ENCODE data around the gene MAP7. TPM values are rescaled to one million over a fixed set of nuclear protein-coding genes. Genes with fewer than 3 reads are reported as not detected.

The MAP7 gene
- total RNA-seq, 2 donors from 2014 or later = 5.1 to 6.9 TPM

- no peaks in the 10 kb centered on the region for H3K9me3 ChIP-seq
- H3K27me3 ChIP-seq (replicated peaks; ENCODE audit: insufficient read depth) = no peaks in the 10 kb centered on the region
- no peak overlapping the region for H3K4me3 ChIP-seq
- no peak for ATAC-seq (ENCODE audit: insufficient number of reproducible peaks, low FRiP score, low read depth)
- no peak overlapping the region for H3K27ac ChIP-seq
- H3K4me1 ChIP-seq (ENCODE audit: control insufficient read depth in 1 of 2, low read depth in 2 of 2) = peaks cover 0 to 9% of the 10 kb centered on the region in 2 donors
- DNase-seq (ENCODE audit: low spot score) = no peak
- no peaks in the 10 kb centered on the region for H3K36me3 ChIP-seq
- TF ChIP-seq CTCF (IDR thresholded peaks at IDR 0.05) = no peak
These were observed 27.0 kb downstream of the MAP7 start for GRCh38 chr6:136523196-136523595.

GRCh38 chr6:136522636-136523035 is 27.6 kb downstream of the MAP7 start:
- no peak overlapping the region for H3K4me3 ChIP-seq
- no peak for DNase-seq (ENCODE audit: low spot score)
- H3K4me1 ChIP-seq (ENCODE audit: control insufficient read depth in 1 of 2, low read depth in 2 of 2) = peaks cover 0 to 9% of the 10 kb centered on the region in 2 donors
- H3K27me3 ChIP-seq (replicated peaks; ENCODE audit: insufficient read depth) = no peaks in the 10 kb centered on the region
- ATAC-seq (ENCODE audit: insufficient number of reproducible peaks, low FRiP score, low read depth) = no peak
- no peaks in the 10 kb centered on the region for H3K36me3 ChIP-seq
- no peak for TF ChIP-seq CTCF (IDR thresholded peaks at IDR 0.05)
- H3K27ac ChIP-seq = no peak overlapping the region
- no peaks in the 10 kb centered on the region for H3K9me3 ChIP-seq

GRCh38 chr6:136521911-136522310 is 28.3 kb downstream of the MAP7 start:
- Histone ChIP-seq H3K9me3 (no peaks in the 10 kb centered on the region), H3K36me3 (no peaks in the 10 kb centered on the region), H3K4me1 (ENCODE audit: control insufficient read depth in 1 of 2, low read depth in 2 of 2) (peaks cover 0 to 9% of the 10 kb centered on the region in 2 donors), H3K4me3 (no peak overlapping the region), H3K27ac (no peak overlapping the region), H3K27me3 (replicated peaks; ENCODE audit: insufficient read depth) (no peaks in the 10 kb centered on the region)
- DNase-seq (ENCODE audit: low spot score) (no peak), ATAC-seq (ENCODE audit: insufficient number of reproducible peaks, low FRiP score, low read depth) (no peak)
- TF ChIP-seq CTCF (IDR thresholded peaks at IDR 0.05) = no peak

GRCh38 chr6:136521427-136521826 is 28.8 kb downstream of the MAP7 start:
- DNase-seq (ENCODE audit: low spot score) (no peak), ATAC-seq (ENCODE audit: insufficient number of reproducible peaks, low FRiP score, low read depth) (no peak)
- H3K4me1 ChIP-seq (ENCODE audit: control insufficient read depth in 1 of 2, low read depth in 2 of 2) = peaks cover 0 to 4% of the 10 kb centered on the region in 2 donors
- H3K27ac ChIP-seq = no peak overlapping the region
- H3K36me3 ChIP-seq = no peaks in the 10 kb centered on the region
- no peaks in the 10 kb centered on the region for H3K27me3 ChIP-seq (replicated peaks; ENCODE audit: insufficient read depth)
- H3K4me3 ChIP-seq = no peak overlapping the region
- TF ChIP-seq CTCF (IDR thresholded peaks at IDR 0.05) = no peak
- H3K9me3 ChIP-seq = no peaks in the 10 kb centered on the region

- H3K27ac ChIP-seq = no peak overlapping the region
- DNase-seq (ENCODE audit: low spot score) = no peak
- no peak for TF ChIP-seq CTCF (IDR thresholded peaks at IDR 0.05)
- no peaks in the 10 kb centered on the region for H3K27me3 ChIP-seq (replicated peaks; ENCODE audit: insufficient read depth)
- no peaks in the 10 kb centered on the region for H3K4me1 ChIP-seq (ENCODE audit: control insufficient read depth in 1 of 2, low read depth in 2 of 2)
- no peaks in the 10 kb centered on the region for H3K36me3 ChIP-seq
- no peaks in the 10 kb centered on the region for H3K9me3 ChIP-seq
- ATAC-seq (ENCODE audit: insufficient number of reproducible peaks, low FRiP score, low read depth) = no peak
- no peak overlapping the region for H3K4me3 ChIP-seq
These were observed 29.7 kb downstream of the MAP7 start for GRCh38 chr6:136520517-136520916.

Data from thoracic aorta (tissue), 2 donors.